Pancreas (tissue), 10 donors: ENCODE measurements around the gene ADAMTS9. TPM values are rescaled to one million over a fixed set of nuclear protein-coding genes. Genes with fewer than 3 reads are reported as not detected.

ENCODE experiments used
- ATAC-seq, 4 donors: fragments of 200-7000 bp; cut with Tn5 transposase; one replicate each; pipeline versions ENCODE4 v1.8.0 to v1.9.1; 2020; ENCODE audit warnings: mild to moderate bottlenecking in 4 of 4, moderate library complexity in 4 of 4
- DNase-seq, 6 donors: peaks; one replicate each; pipeline ENCODE4 v3.0.0-alpha.2; 2020
- FAIRE-seq: peaks from 2 replicates; lab custom pipeline; 2012; peaks lifted over from hg19 to GRCh38; lab: Jason Lieb, UNC
- H3K27ac ChIP-seq, 4 donors: fragments of 200-600 bp; sonication (generic); 1 replicate in 3 of 4; 2 replicates in 1 of 4; pipeline versions ENCODE4 v1.5.0 to v1.8.0; 2020
- H3K27me3 ChIP-seq, 4 donors: fragments of 200-600 bp; one replicate each; pipeline ENCODE4 v1.8.0; 2021
- H3K36me3 ChIP-seq, 3 donors: fragments of 200-600 bp; sonication (generic) in 1 of 3; one replicate each; pipeline versions ENCODE4 v1.5.0 to v1.8.0; 2020 to 2021
- H3K4me1 ChIP-seq, 3 donors: fragments of 200-600 bp; one replicate each; pipeline ENCODE4 v1.8.0; 2021
- H3K4me3 ChIP-seq, 4 donors: fragments of 200-600 bp; sonication (generic) in 2 of 4; one replicate each; pipeline versions ENCODE4 v1.5.0 to v1.8.0; 2020 to 2021
- H3K9me3 ChIP-seq, 4 donors: fragments of 200-600 bp; one replicate each; pipeline ENCODE4 v1.8.0; 2021
- WGBS, 2 donors: extraction: QIAGEN DNeasy Blood & Tissue Kit; methylation state at CpG; one replicate each; pipeline ENCODE4 v1.1.7; 2013; 5-methylcytosine and 5-hydroxymethylcytosine counted together
- intact Hi-C, 3 donors: fragments of 100-400 bp; cut with DNase I; formaldehyde crosslinking; loops; one replicate each; pipeline versions ENCODE4 v1.11.1 to v1.14.2; 2022
- polyA plus RNA-seq, 2 donors: library from polyadenylated mRNA; stranded (reverse); fragments of 200-250 nt; gene quantifications; one replicate each; pipeline ENCODE4 v1.2.3, GENCODE V29; 2013
- total RNA-seq, 6 donors: library from RNA; stranded (reverse); fragmentation: NEBNext Ultra II Directional in 4 of 6; extraction: Animal tissue kit (Norgen Biotek cat#: 25700) in 4 of 6; gene quantifications; one replicate each; pipeline versions ENCODE4 v1.2.1 to v1.2.4, GENCODE V29; 2021 to 2023
- TF ChIP-seq, protein P1 (sequence below), 4 donors: fragments of 200-600 bp; sonication (generic) in 3 of 4; IDR thresholded peaks; one replicate each; pipeline versions ENCODE4 v1.5.0 to v1.8.0; 2021; ENCODE audit warnings: antibody characterized with exemption in 4 of 4
- donor health status: healthy with polysubstance abuse.
- donor health status: DM: no; HTN: no; CAD: no; lungs with moderate emphysema.
- donor health status: DM: no; HTN: no; CAD: no.
- donor health status: control.
- donor health status: control.
- donor health status: Bipolar disorder and iron deficiency.
- donor health status: DM: yes; HTN: yes; CAD: no.
- donor health status: DM: no; HTN: no; CAD: no.
- donor health status: DM: no; HTN: no; CAD: no.
- donor health status: DM: yes; HTN: yes; CAD: no.

Gene ADAMTS9
- total and polyA plus RNA-seq, 8 donors: 11.4 to 34.7 (median 16.2) TPM

GRCh38 chr3:64612082-64612860 is 75.5 kb downstream of the ADAMTS9 start:
- no peak for FAIRE-seq
- no peaks in the 10 kb centered on the region for H3K27me3 ChIP-seq
- TF ChIP-seq, protein P1, sequence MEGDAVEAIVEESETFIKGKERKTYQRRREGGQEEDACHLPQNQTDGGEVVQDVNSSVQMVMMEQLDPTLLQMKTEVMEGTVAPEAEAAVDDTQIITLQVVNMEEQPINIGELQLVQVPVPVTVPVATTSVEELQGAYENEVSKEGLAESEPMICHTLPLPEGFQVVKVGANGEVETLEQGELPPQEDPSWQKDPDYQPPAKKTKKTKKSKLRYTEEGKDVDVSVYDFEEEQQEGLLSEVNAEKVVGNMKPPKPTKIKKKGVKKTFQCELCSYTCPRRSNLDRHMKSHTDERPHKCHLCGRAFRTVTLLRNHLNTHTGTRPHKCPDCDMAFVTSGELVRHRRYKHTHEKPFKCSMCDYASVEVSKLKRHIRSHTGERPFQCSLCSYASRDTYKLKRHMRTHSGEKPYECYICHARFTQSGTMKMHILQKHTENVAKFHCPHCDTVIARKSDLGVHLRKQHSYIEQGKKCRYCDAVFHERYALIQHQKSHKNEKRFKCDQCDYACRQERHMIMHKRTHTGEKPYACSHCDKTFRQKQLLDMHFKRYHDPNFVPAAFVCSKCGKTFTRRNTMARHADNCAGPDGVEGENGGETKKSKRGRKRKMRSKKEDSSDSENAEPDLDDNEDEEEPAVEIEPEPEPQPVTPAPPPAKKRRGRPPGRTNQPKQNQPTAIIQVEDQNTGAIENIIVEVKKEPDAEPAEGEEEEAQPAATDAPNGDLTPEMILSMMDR (IDR thresholded peaks at IDR 0.05): no peak
- peak overlapping the region in 3 of 4 donors; percentile 11 to 49 (median 24) for H3K27ac ChIP-seq
- no peak for DNase-seq
- H3K36me3 ChIP-seq: no peaks in the 10 kb centered on the region
- peak; percentile 23 to 68 (median 46) for ATAC-seq
- H3K4me3 ChIP-seq: no peak overlapping the region
- H3K9me3 ChIP-seq: no peaks in the 10 kb centered on the region
- intact Hi-C loops: no loop called here
- peaks cover 11 to 22% (median 14%) of the 10 kb centered on the region in 3 donors for H3K4me1 ChIP-seq
- 42 to 46% methylated on average over 4 of the region's 4 CpGs for WGBS, 2 donors

GRCh38 chr3:64608741-64609140 is 79.1 kb downstream of the ADAMTS9 start:
- Histone ChIP-seq H3K27me3 (no peaks in the 10 kb centered on the region), H3K27ac (no peak overlapping the region), H3K4me1 (peaks cover 11 to 17% (median 14%) of the 10 kb centered on the region in 3 donors), H3K36me3 (no peaks in the 10 kb centered on the region), H3K4me3 (no peak overlapping the region), H3K9me3 (no peaks in the 10 kb centered on the region)
- DNase-seq (no peak), FAIRE-seq (no peak), ATAC-seq (no peak)
- 69 to 73% methylated on average over 2 of the region's 2 CpGs for WGBS, 2 donors
- intact Hi-C loops: no loop called here
- TF ChIP-seq, protein P1 (IDR thresholded peaks at IDR 0.05): no peak

DNA sequence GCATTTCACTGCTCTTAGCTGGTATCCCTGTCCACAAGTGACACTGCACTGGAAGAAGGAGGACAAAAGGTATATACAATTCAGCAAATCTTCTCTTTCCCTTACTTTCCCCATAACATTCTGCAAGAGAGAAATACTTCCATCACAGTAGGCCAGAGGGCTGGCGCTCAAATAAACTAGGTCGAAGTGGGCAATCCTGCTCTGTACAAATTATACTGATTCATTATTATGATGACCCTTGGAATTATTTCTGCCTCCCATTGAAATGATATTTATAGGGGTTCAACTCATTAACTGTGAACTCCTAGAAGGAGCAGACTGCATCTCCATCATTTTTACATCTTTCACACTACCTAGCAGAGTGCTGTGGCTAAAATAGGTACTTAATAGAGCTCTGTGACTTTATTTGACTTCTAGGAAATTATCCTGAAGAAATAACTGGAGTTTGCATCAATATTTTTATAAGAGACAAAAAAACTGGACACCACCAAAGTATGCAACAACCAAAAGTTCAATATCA is 80.7 kb downstream of the ADAMTS9 start:
- FAIRE-seq (no peak), DNase-seq (no peak), ATAC-seq (no peak)
- Histone ChIP-seq H3K9me3 (no peaks in the 10 kb centered on the region), H3K4me1 (peaks cover 0 to 1% (median under 1%) of the 10 kb centered on the region in 3 donors), H3K27me3 (no peaks in the 10 kb centered on the region), H3K36me3 (no peaks in the 10 kb centered on the region), H3K4me3 (no peak overlapping the region), H3K27ac (no peak overlapping the region)
- TF ChIP-seq, protein P1 (IDR thresholded peaks at IDR 0.05): no peak
- intact Hi-C loops: no loop called here
- 95% methylated on average over 2 of the region's 2 CpGs for WGBS, 2 donors

DNA sequence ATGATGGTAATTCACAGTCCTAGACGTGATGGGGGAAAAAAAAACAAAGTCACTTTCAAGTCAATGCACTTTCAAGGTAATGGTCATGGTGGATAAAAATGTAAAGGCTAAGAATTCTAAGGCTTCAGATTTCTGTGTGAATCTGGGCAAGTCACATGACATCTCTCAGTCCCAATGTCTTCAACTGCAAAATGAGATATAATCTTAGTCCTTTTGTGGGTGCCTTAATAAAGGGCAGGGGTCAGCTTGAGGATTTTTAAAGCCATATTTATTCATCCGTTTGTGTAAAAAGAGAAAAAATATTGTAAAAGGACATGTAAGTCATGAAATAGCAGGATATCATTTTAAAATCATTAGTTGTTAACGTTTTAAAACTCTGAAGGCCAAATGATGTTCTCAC is 83.5 kb downstream of the ADAMTS9 start:
- TF ChIP-seq, protein P1 (IDR thresholded peaks at IDR 0.05): no peak
- FAIRE-seq (no peak), DNase-seq (no peak), ATAC-seq (no peak)
- Histone ChIP-seq H3K27me3 (no peaks in the 10 kb centered on the region), H3K4me1 (no peaks in the 10 kb centered on the region), H3K4me3 (no peak overlapping the region), H3K9me3 (no peaks in the 10 kb centered on the region), H3K27ac (no peak overlapping the region), H3K36me3 (no peaks in the 10 kb centered on the region)
- intact Hi-C loops: no loop called here
- WGBS, 2 donors: 55 to 58% methylated on average over 3 of the region's 3 CpGs

DNA sequence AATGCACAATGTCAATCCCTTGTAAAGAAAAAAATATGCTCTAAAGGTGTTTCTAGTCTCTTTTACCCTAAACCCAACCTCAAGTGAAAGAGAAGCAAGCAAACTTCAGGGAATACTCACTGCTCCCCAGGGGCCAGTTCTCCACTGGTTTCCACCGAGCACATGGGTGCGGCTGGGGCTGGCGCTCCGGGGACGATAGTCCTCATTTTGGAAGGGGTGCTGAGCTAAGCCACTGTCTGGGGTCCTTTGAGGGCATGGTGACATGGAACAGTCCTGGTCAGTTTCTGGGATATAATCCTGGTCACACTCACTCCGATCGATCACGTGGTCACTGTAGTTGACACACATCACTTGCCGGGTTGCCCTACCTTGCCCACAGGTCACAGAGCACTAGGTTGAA is 86.0 kb downstream of the ADAMTS9 start:
- TF ChIP-seq, protein P1 (IDR thresholded peaks at IDR 0.05): no peak
- Histone ChIP-seq H3K36me3 (no peaks in the 10 kb centered on the region), H3K9me3 (no peaks in the 10 kb centered on the region), H3K27me3 (no peaks in the 10 kb centered on the region), H3K4me3 (no peak overlapping the region), H3K27ac (no peak overlapping the region), H3K4me1 (no peaks in the 10 kb centered on the region)
- WGBS, 2 donors: 94 to 99% methylated on average over 9 of the region's 9 CpGs
- ATAC-seq (no peak), DNase-seq (no peak), FAIRE-seq (no peak)
- intact Hi-C loops: no loop called here
